ENCODE data around the gene UNK. TPM values are rescaled to one million over a fixed set of nuclear protein-coding genes. Genes with fewer than 3 reads are reported as not detected.

Gene UNK
- total and polyA plus RNA-seq, 2 experiments from 2014 or later, result 11.5 to 12.4 TPM

- H3K27ac ChIP-seq, result no peak overlapping the region
- DNase-seq, result no peak
- no peak overlapping the region for H2AFZ ChIP-seq
These were observed 61.5 kb downstream of the UNK start for GRCh38 chr17:75845933-75846691.

GRCh38 chr17:75846692-75847613 is 62.3 kb downstream of the UNK start:
- Histone ChIP-seq H3K4me1 (ENCODE audit: insufficient read depth) (peaks cover 3% of the 10 kb centered on the region), H3K4me3 (no peak overlapping the region), H3K4me2 (ENCODE audit: unreplicated experiment) (no peak overlapping the region), H3K9me3 (ENCODE audit: low read depth) (no peaks in the 10 kb centered on the region), H3K27ac (no peak overlapping the region), H3K79me2 (ENCODE audit: insufficient read depth) (no peaks in the 10 kb centered on the region), H2AFZ (no peak overlapping the region), H4K20me1 (ENCODE audit: insufficient read depth) (no peaks in the 10 kb centered on the region), H3K9ac (no peak overlapping the region), H3F3A (ENCODE audit: insufficient read depth) (no peaks in the 10 kb centered on the region), H3K9me2 (ENCODE audit: insufficient read depth) (no peaks in the 10 kb centered on the region), H3K27me3 (replicated peaks; ENCODE audit: insufficient read depth) (no peaks in the 10 kb centered on the region), H3K36me3 (ENCODE audit: low read depth) (peaks cover 12% of the 10 kb centered on the region)
- in situ Hi-C loops (cut with MboI), result no loop called here
- TF ChIP-seq EZH2phosphoT487 (IDR thresholded peaks at IDR 0.05; ENCODE audit: insufficient read depth, low read depth) (no peak), EZH2 (IDR thresholded peaks at IDR 0.05; ENCODE audit: insufficient read depth, poor library complexity, severe bottlenecking) (no peak)
- 89% methylated on average over 28 to 34 of the region's 34 CpGs for WGBS, 2 experiments (ENCODE audit: low coverage in 1 of 2, low lambda C conversion rate in 2 of 2, missing lambda C conversion rate in 2 of 2)
- no peak for DNase-seq

More at GRCh38 chr17:75845933-75846691, 61.5 kb downstream of the UNK start:
- 77 to 88% methylated on average over 12 to 22 of the region's 22 CpGs for WGBS, 2 experiments (ENCODE audit: low coverage in 1 of 2, low lambda C conversion rate in 2 of 2, missing lambda C conversion rate in 2 of 2)
- H3K9me2 ChIP-seq (ENCODE audit: insufficient read depth), result no peaks in the 10 kb centered on the region
- no peak overlapping the region for H3K4me2 ChIP-seq (ENCODE audit: unreplicated experiment)
- no peaks in the 10 kb centered on the region for H3K9me3 ChIP-seq (ENCODE audit: low read depth)
- H3K4me1 ChIP-seq (ENCODE audit: insufficient read depth), result peaks cover 3% of the 10 kb centered on the region
- no peak overlapping the region for H3K9ac ChIP-seq
- H4K20me1 ChIP-seq (ENCODE audit: insufficient read depth), result no peaks in the 10 kb centered on the region
- no peaks in the 10 kb centered on the region for H3F3A ChIP-seq (ENCODE audit: insufficient read depth)
- in situ Hi-C loops (cut with MboI), result no loop called here
- TF ChIP-seq EZH2 (IDR thresholded peaks at IDR 0.05; ENCODE audit: insufficient read depth, poor library complexity, severe bottlenecking), result no peak
- TF ChIP-seq EZH2phosphoT487 (IDR thresholded peaks at IDR 0.05; ENCODE audit: insufficient read depth, low read depth), result no peak
- H3K36me3 ChIP-seq (ENCODE audit: low read depth), result peaks cover 8% of the 10 kb centered on the region
- no peaks in the 10 kb centered on the region for H3K27me3 ChIP-seq (replicated peaks; ENCODE audit: insufficient read depth)
- no peak overlapping the region for H3K4me3 ChIP-seq
- H3K79me2 ChIP-seq (ENCODE audit: insufficient read depth), result no peaks in the 10 kb centered on the region

- peaks cover 3% of the 10 kb centered on the region for H3K4me1 ChIP-seq (ENCODE audit: insufficient read depth)
- H3K36me3 ChIP-seq (ENCODE audit: low read depth), result peaks cover 12% of the 10 kb centered on the region
- no peaks in the 10 kb centered on the region for H3K27me3 ChIP-seq (replicated peaks; ENCODE audit: insufficient read depth)
- no peaks in the 10 kb centered on the region for H3K9me2 ChIP-seq (ENCODE audit: insufficient read depth)
- no peak overlapping the region for H3K27ac ChIP-seq
- no peak overlapping the region for H3K4me3 ChIP-seq
- H2AFZ ChIP-seq, result no peak overlapping the region
- H4K20me1 ChIP-seq (ENCODE audit: insufficient read depth), result no peaks in the 10 kb centered on the region
- no peaks in the 10 kb centered on the region for H3K79me2 ChIP-seq (ENCODE audit: insufficient read depth)
- WGBS, 2 experiments (ENCODE audit: low coverage in 1 of 2, low lambda C conversion rate in 2 of 2, missing lambda C conversion rate in 2 of 2), result 88 to 89% methylated on average over 22 to 25 of the region's 25 CpGs
- no peak for TF ChIP-seq EZH2 (IDR thresholded peaks at IDR 0.05; ENCODE audit: insufficient read depth, poor library complexity, severe bottlenecking)
- no peak for TF ChIP-seq EZH2phosphoT487 (IDR thresholded peaks at IDR 0.05; ENCODE audit: insufficient read depth, low read depth)
- in situ Hi-C loops (cut with MboI), result no loop called here
- no peak for DNase-seq
- H3F3A ChIP-seq (ENCODE audit: insufficient read depth), result no peaks in the 10 kb centered on the region
- H3K9ac ChIP-seq, result no peak overlapping the region
- no peaks in the 10 kb centered on the region for H3K9me3 ChIP-seq (ENCODE audit: low read depth)
- no peak overlapping the region for H3K4me2 ChIP-seq (ENCODE audit: unreplicated experiment)
These were observed 63.3 kb downstream of the UNK start for GRCh38 chr17:75847614-75848522.
